GM23338 (cell line): ENCODE data around the gene LARGE1. TPM values are rescaled to one million over a fixed set of nuclear protein-coding genes. Genes with fewer than 3 reads are reported as not detected.

Experiments
- ATAC-seq: fragments of 200-7000 bp; cut with Tn5 transposase; 3 replicates; pipeline ENCODE4 v1.9.1; 2020
- DNase-seq: peaks from one replicate; pipeline ENCODE4 v3.0.0-alpha.2; 2015; ENCODE audit warnings: low spot score
- H2AFZ ChIP-seq: fragments of 200-600 bp; sonication (generic); 2 replicates; pipeline ENCODE4 v1.8.0; 2016; ENCODE audit warnings: antibody characterized with exemption, mild to moderate bottlenecking, moderate library complexity
- H3F3A ChIP-seq: fragments of 200-600 bp; sonication (generic); replicated peaks from 2 replicates; pipeline ENCODE4 v1.8.0; 2017; ENCODE audit warnings: antibody characterized with exemption, mixed run types, low read depth
- H3K27ac ChIP-seq: fragments of 200-600 bp; sonication (generic); 2 replicates; pipeline ENCODE4 v1.6.1; 2016; ENCODE audit warnings: low read depth
- H3K27me3 ChIP-seq: fragments of 200-600 bp; sonication (generic); 2 replicates; pipeline ENCODE4 v1.8.0; 2016; ENCODE audit warnings: mild to moderate bottlenecking, mixed run types, moderate library complexity; ENCODE audit not compliant: insufficient read depth
- H3K36me3 ChIP-seq: fragments of 200-600 bp; sonication (generic); 2 replicates; pipeline ENCODE4 v1.8.0; 2016; ENCODE audit warnings: mild to moderate bottlenecking; ENCODE audit not compliant: insufficient read depth
- H3K4me1 ChIP-seq: fragments of 200-600 bp; sonication (generic); 2 replicates; pipeline ENCODE4 v1.8.0; 2016; ENCODE audit warnings: mild to moderate bottlenecking, moderate library complexity; ENCODE audit not compliant: insufficient read depth
- H3K4me2 ChIP-seq: fragments of 200-600 bp; sonication (generic); 2 replicates; pipeline ENCODE4 v1.7.1; 2017; ENCODE audit warnings: mixed run types
- H3K4me3 ChIP-seq: fragments of 200-600 bp; sonication (generic); 2 replicates; pipeline ENCODE4 v1.6.1; 2016; ENCODE audit warnings: mixed run types
- H3K79me2 ChIP-seq: fragments of 200-600 bp; sonication (generic); replicated peaks from 2 replicates; pipeline ENCODE4 v1.8.0; 2017; ENCODE audit warnings: mild to moderate bottlenecking; ENCODE audit not compliant: insufficient read depth
- H3K9me2 ChIP-seq: fragments of 200-600 bp; sonication (generic); 2 replicates; pipeline ENCODE4 v1.8.0; 2017; ENCODE audit not compliant: insufficient read depth
- H4K20me1 ChIP-seq: fragments of 200-600 bp; sonication (generic); replicated peaks from 2 replicates; pipeline ENCODE4 v1.8.0; 2017; ENCODE audit warnings: mild to moderate bottlenecking; ENCODE audit not compliant: insufficient read depth
- H3K27ac Mint-ChIP-seq: 2 replicates; pipeline ENCODE4 v1.8.0; 2020; ENCODE audit warnings: inconsistent platforms, mild to moderate bottlenecking, moderate library complexity, mixed read lengths
- H3K27me3 Mint-ChIP-seq: 3 replicates; pipeline ENCODE4 v1.8.0; 2022; ENCODE audit warnings: low read depth, mild to moderate bottlenecking, moderate library complexity, mixed read lengths, inconsistent platforms; ENCODE audit not compliant: insufficient read depth, poor library complexity
- H3K36me3 Mint-ChIP-seq: 3 replicates; pipeline ENCODE4 v1.8.0; 2021; ENCODE audit warnings: low read depth, mild to moderate bottlenecking, inconsistent platforms, moderate library complexity, mixed read lengths
- H3K4me1 Mint-ChIP-seq: 3 replicates; pipeline ENCODE4 v1.8.0; 2020; ENCODE audit warnings: mild to moderate bottlenecking, inconsistent platforms, mixed read lengths
- H3K4me3 Mint-ChIP-seq: 3 replicates; pipeline ENCODE4 v1.8.0; 2021; ENCODE audit warnings: moderate library complexity, mild to moderate bottlenecking, inconsistent platforms, mixed read lengths
- H3K9me3 Mint-ChIP-seq: 3 replicates; pipeline ENCODE4 v1.8.0; 2020; ENCODE audit warnings: moderate library complexity, mild to moderate bottlenecking, inconsistent platforms, mixed read lengths
- CREB1 ChIP-seq: fragments of 250-450 bp; sonication (Bioruptor Pico); IDR thresholded peaks from 2 replicates; pipeline ENCODE4 v1.5.0; 2020; ENCODE audit warnings: low read depth, mild to moderate bottlenecking, moderate library complexity
- CTCF ChIP-seq, 2 experiments: fragments of 200-600 bp in 1 of 2; sonication (generic) in 1 of 2; conservative IDR thresholded peaks; 2 replicates each; pipeline versions ENCODE4 v1.5.1 to v1.6.1; 2016 to 2017; ENCODE audit warnings: antibody characterized with exemption in 2 of 2, low read depth in 2 of 2, mild to moderate bottlenecking in 2 of 2, moderate library complexity in 1 of 2
- ETS1 ChIP-seq: IDR thresholded peaks from 2 replicates; pipeline ENCODE4 v1.6.1; 2016; ENCODE audit warnings: antibody characterized with exemption
- EZH2 ChIP-seq: fragments of 200-600 bp; sonication (generic); IDR thresholded peaks from one replicate; pipeline ENCODE4 v1.8.0; 2017; ENCODE audit warnings: antibody characterized with exemption, mild to moderate bottlenecking, low read depth; ENCODE audit not compliant: unreplicated experiment
- EZH2phosphoT487 ChIP-seq: fragments of 200-600 bp; sonication (generic); IDR thresholded peaks from one replicate; pipeline ENCODE4 v1.8.1; 2018; ENCODE audit warnings: antibody characterized with exemption; ENCODE audit not compliant: unreplicated experiment
- JUNB ChIP-seq: IDR thresholded peaks from one replicate; pipeline ENCODE4 v1.6.1; 2016; ENCODE audit warnings: antibody characterized with exemption; ENCODE audit not compliant: unreplicated experiment
- NANOG ChIP-seq: IDR thresholded peaks from 2 replicates; pipeline ENCODE4 v1.6.1; 2016; ENCODE audit warnings: antibody characterized with exemption, borderline replicate concordance
- POLR2AphosphoS5 ChIP-seq: IDR thresholded peaks from 2 replicates; pipeline ENCODE4 v1.6.1; 2016; ENCODE audit warnings: antibody characterized with exemption, low read depth
- REST ChIP-seq: IDR thresholded peaks from one replicate; pipeline ENCODE4 v1.6.1; 2018; ENCODE audit warnings: antibody characterized with exemption; ENCODE audit not compliant: unreplicated experiment
- STAT1 ChIP-seq: IDR thresholded peaks from one replicate; pipeline ENCODE4 v1.6.1; 2016; ENCODE audit warnings: antibody characterized with exemption; ENCODE audit not compliant: unreplicated experiment
- ZNF114 ChIP-seq: fragments of 250-450 bp; sonication (Bioruptor Pico); IDR thresholded peaks from 2 replicates; pipeline ENCODE4 v1.5.0; 2020; ENCODE audit warnings: mild to moderate bottlenecking, moderate library complexity
- ZNF331 ChIP-seq: fragments of 250-450 bp; sonication (Bioruptor Pico); IDR thresholded peaks from 2 replicates; pipeline ENCODE4 v1.5.0; 2020; ENCODE audit warnings: low read depth, mild to moderate bottlenecking, moderate library complexity
- ZNF462 ChIP-seq: fragments of 250-450 bp; sonication (Bioruptor Pico); IDR thresholded peaks from 2 replicates; pipeline ENCODE4 v1.5.0; 2020; ENCODE audit warnings: mild to moderate bottlenecking, moderate library complexity
- polyA plus RNA-seq: library from polyadenylated mRNA; unstranded; fragments of >200 nt; fragmentation: Nextera tagmentation; extraction: Ambion mirVana; gene quantifications from 2 replicates; pipeline ENCODE4 v1.2.1, GENCODE V29; 2016
- total RNA-seq: library from RNA; depleted of rRNA; stranded (reverse); fragments of >200 nt; shearing (Covaris generic); gene quantifications from 2 replicates; pipeline ENCODE4 v1.2.3, GENCODE V29; 2014

The LARGE1 gene
- total and polyA plus RNA-seq, 2 experiments from 2014 or later, result 12.8 to 75.6 TPM

- Mint-ChIP-seq H3K36me3 (peaks cover 3% of the 10 kb centered on the region; the same call in 2 of the 3 replicates), H3K4me3 (no peak overlapping the region), H3K4me1 (peaks cover 18% of the 10 kb centered on the region), H3K27ac (no peak overlapping the region), H3K27me3 (peaks cover 2% of the 10 kb centered on the region), H3K9me3 (no peaks in the 10 kb centered on the region)
- no peaks in the 10 kb centered on the region for H3K27me3 ChIP-seq
- ATAC-seq (no peak), DNase-seq (no peak)
- H3K79me2 ChIP-seq, result peaks cover 32% of the 10 kb centered on the region
- no peak overlapping the region for H3K27ac ChIP-seq
- H3K4me1 ChIP-seq, result no peaks in the 10 kb centered on the region
- H2AFZ ChIP-seq, result no peak overlapping the region
- no peak overlapping the region for H3K4me2 ChIP-seq
- H3F3A ChIP-seq, result no peaks in the 10 kb centered on the region
- no peaks in the 10 kb centered on the region for H3K36me3 ChIP-seq
- peaks cover 13% of the 10 kb centered on the region for H4K20me1 ChIP-seq
- no peak overlapping the region for H3K4me3 ChIP-seq
- TF ChIP-seq CTCF (conservative IDR thresholded peaks at IDR 0.05; ENCODE audit: low read depth in 2 of 2) (no peak), REST (no peak), EZH2 (no peak), ETS1 (no peak), EZH2phosphoT487 (no peak), CREB1 (no peak), STAT1 (no peak), JUNB (no peak), ZNF114 (CRISPR knock-in tag) (no peak), POLR2AphosphoS5 (no peak), NANOG (no peak), ZNF331 (no peak), ZNF462 (CRISPR knock-in tag) (no peak)
- no peaks in the 10 kb centered on the region for H3K9me2 ChIP-seq
These were observed 378.1 kb downstream of the LARGE1 start for GRCh38 chr22:33542153-33542552.
